IMR-90 (cell line): Measurements from ENCODE around the gene TUBGCP2.

ENCODE experiments used
- CEBPB ChIP-seq: IDR thresholded peaks from 2 replicates; pipeline ENCODE4 v1.6.1; 2012; ENCODE audit warnings: low read depth, low read length, improper control_type of control experiment
- RAD21 ChIP-seq: IDR thresholded peaks from 2 replicates; pipeline ENCODE4 v1.6.1; 2012; ENCODE audit warnings: low read length, improper control_type of control experiment
- TF ChIP-seq, protein P1 (sequence below): conservative IDR thresholded peaks from 2 replicates; pipeline ENCODE4 v1.5.1; 2012; ENCODE audit warnings: mild to moderate bottlenecking, low read depth, low read length, improper control_type of control experiment

- no peak for TF ChIP-seq CEBPB
- TF ChIP-seq, protein P1, sequence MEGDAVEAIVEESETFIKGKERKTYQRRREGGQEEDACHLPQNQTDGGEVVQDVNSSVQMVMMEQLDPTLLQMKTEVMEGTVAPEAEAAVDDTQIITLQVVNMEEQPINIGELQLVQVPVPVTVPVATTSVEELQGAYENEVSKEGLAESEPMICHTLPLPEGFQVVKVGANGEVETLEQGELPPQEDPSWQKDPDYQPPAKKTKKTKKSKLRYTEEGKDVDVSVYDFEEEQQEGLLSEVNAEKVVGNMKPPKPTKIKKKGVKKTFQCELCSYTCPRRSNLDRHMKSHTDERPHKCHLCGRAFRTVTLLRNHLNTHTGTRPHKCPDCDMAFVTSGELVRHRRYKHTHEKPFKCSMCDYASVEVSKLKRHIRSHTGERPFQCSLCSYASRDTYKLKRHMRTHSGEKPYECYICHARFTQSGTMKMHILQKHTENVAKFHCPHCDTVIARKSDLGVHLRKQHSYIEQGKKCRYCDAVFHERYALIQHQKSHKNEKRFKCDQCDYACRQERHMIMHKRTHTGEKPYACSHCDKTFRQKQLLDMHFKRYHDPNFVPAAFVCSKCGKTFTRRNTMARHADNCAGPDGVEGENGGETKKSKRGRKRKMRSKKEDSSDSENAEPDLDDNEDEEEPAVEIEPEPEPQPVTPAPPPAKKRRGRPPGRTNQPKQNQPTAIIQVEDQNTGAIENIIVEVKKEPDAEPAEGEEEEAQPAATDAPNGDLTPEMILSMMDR: no peak
- no peak for TF ChIP-seq RAD21
Observed at GRCh38 chr10:133277993-133278576, 30.6 kb downstream of the TUBGCP2 start.
